HepG2 (cell line): ENCODE results near the gene KDM3B. TPM values are rescaled to one million over a fixed set of nuclear protein-coding genes. Genes with fewer than 3 reads are reported as not detected.

ENCODE experiments used
- HNF4G ChIP-seq, 2 experiments: sonication (generic) in 1 of 2; formaldehyde crosslinking in 1 of 2; IDR thresholded peaks; 2 replicates each; pipeline versions ENCODE4 v1.4.0 to v1.6.1; 2011 to 2020; ENCODE audit warnings: borderline replicate concordance in 2 of 2, low read depth in 2 of 2, mild to moderate bottlenecking in 2 of 2, low read length in 1 of 2, missing genetic modification reagents in 1 of 2, moderate library complexity in 1 of 2
- HOXA3 ChIP-seq: sonication (generic); formaldehyde crosslinking; IDR thresholded peaks from 2 replicates; pipeline ENCODE4 v1.5.0; 2020; ENCODE audit warnings: missing genetic modification reagents
- LCORL ChIP-seq, 2 experiments: fragments of 450-650 bp in 1 of 2; sonication (generic) in 1 of 2; formaldehyde crosslinking in 1 of 2; IDR thresholded peaks; 2 replicates each; pipeline versions ENCODE4 v1.5.0 to v1.6.1; 2017 to 2020; ENCODE audit warnings: antibody characterized with exemption in 1 of 2, missing genetic modification reagents in 1 of 2
- MAZ ChIP-seq, 2 experiments: sonication (generic) in 1 of 2; formaldehyde crosslinking in 1 of 2; IDR thresholded peaks; 2 replicates each; pipeline versions ENCODE4 v1.5.0 to v1.6.1; 2012 to 2020; ENCODE audit warnings: low read depth in 2 of 2, mild to moderate bottlenecking in 2 of 2, borderline replicate concordance in 1 of 2, improper control_type of control experiment in 1 of 2, low read length in 1 of 2, missing genetic modification reagents in 1 of 2, moderate library complexity in 1 of 2
- SRSF1 ChIP-seq: fragments of 200-400 bp; formaldehyde crosslinking; optimal IDR thresholded peaks from 2 replicates; pipeline ENCODE3; 2017; ENCODE audit warnings: mild to moderate bottlenecking, low read depth, low read length, moderate library complexity
- TOE1 ChIP-seq: sonication (generic); formaldehyde crosslinking; IDR thresholded peaks from 2 replicates; pipeline ENCODE4 v1.4.0; 2020; ENCODE audit warnings: mild to moderate bottlenecking, missing genetic modification reagents
- ZNF30 ChIP-seq: sonication (generic); formaldehyde crosslinking; IDR thresholded peaks from 2 replicates; pipeline ENCODE4 v1.5.0; 2020; ENCODE audit warnings: mild to moderate bottlenecking, missing genetic modification reagents
- ZNF337 ChIP-seq: sonication (generic); formaldehyde crosslinking; IDR thresholded peaks from 2 replicates; pipeline ENCODE4 v1.5.1; 2020; ENCODE audit warnings: missing genetic modification reagents, low read depth, mild to moderate bottlenecking, borderline replicate concordance
- ZNF788 ChIP-seq: sonication (generic); formaldehyde crosslinking; IDR thresholded peaks from 2 replicates; pipeline ENCODE4 v1.5.0; 2020; ENCODE audit warnings: mild to moderate bottlenecking, missing genetic modification reagents, borderline replicate concordance
- polyA plus RNA-seq, 8 experiments: library from polyadenylated mRNA; depleted of rRNA in 3 of 8; stranded (reverse) in 7 of 8; unstranded in 1 of 8; fragments of >200 nt; fragmentation: Illumina TruSeq in 4 of 8; extraction: Trizol in 4 of 8; gene quantifications; 2 replicates each; pipeline versions ENCODE4 v1.2.1 to v1.2.3, GENCODE V29; 2011 to 2016; ENCODE audit warnings: low read depth in 4 of 8, missing spikeins in 1 of 8, mixed read lengths in 1 of 8; ENCODE audit not compliant: insufficient read depth in 1 of 8
- total RNA-seq, 5 experiments: library from RNA; depleted of rRNA; stranded (reverse); fragments of >200 nt; fragmentation: Illumina TruSeq; extraction: Trizol; gene quantifications; 2 replicates each; pipeline ENCODE4 v1.2.3, GENCODE V29; 2016; ENCODE audit warnings: low read depth in 1 of 5
- TF ChIP-seq, protein P1 (sequence below): sonication (generic); formaldehyde crosslinking; IDR thresholded peaks from 2 replicates; pipeline ENCODE4 v1.5.0; 2020; ENCODE audit warnings: mild to moderate bottlenecking, missing genetic modification reagents, borderline replicate concordance
- TF ChIP-seq, protein P2 (sequence below): sonication (generic); formaldehyde crosslinking; IDR thresholded peaks from 2 replicates; pipeline ENCODE4 v1.9.0; 2022; ENCODE audit warnings: missing genetic modification reagents, mild to moderate bottlenecking, borderline replicate concordance
- TF ChIP-seq, protein P3 (sequence below): sonication (generic); formaldehyde crosslinking; IDR thresholded peaks from 2 replicates; pipeline ENCODE4 v1.5.0; 2020; ENCODE audit warnings: mild to moderate bottlenecking, missing genetic modification reagents

Gene KDM3B
- total and polyA plus RNA-seq, 2 of the 13 experiments (the other 11 are each of a cell fraction or from before 2014, with no cell fraction given): 19.7 to 34.3 TPM

- TF ChIP-seq, protein P1, sequence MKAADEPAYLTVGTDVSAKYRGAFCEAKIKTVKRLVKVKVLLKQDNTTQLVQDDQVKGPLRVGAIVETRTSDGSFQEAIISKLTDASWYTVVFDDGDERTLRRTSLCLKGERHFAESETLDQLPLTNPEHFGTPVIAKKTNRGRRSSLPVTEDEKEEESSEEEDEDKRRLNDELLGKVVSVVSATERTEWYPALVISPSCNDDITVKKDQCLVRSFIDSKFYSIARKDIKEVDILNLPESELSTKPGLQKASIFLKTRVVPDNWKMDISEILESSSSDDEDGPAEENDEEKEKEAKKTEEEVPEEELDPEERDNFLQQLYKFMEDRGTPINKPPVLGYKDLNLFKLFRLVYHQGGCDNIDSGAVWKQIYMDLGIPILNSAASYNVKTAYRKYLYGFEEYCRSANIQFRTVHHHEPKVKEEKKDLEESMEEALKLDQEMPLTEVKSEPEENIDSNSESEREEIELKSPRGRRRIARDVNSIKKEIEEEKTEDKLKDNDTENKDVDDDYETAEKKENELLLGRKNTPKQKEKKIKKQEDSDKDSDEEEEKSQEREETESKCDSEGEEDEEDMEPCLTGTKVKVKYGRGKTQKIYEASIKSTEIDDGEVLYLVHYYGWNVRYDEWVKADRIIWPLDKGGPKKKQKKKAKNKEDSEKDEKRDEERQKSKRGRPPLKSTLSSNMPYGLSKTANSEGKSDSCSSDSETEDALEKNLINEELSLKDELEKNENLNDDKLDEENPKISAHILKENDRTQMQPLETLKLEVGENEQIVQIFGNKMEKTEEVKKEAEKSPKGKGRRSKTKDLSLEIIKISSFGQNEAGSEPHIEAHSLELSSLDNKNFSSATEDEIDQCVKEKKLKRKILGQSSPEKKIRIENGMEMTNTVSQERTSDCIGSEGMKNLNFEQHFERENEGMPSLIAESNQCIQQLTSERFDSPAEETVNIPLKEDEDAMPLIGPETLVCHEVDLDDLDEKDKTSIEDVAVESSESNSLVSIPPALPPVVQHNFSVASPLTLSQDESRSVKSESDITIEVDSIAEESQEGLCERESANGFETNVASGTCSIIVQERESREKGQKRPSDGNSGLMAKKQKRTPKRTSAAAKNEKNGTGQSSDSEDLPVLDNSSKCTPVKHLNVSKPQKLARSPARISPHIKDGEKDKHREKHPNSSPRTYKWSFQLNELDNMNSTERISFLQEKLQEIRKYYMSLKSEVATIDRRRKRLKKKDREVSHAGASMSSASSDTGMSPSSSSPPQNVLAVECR (CRISPR knock-in tag): 0 out of 2 replicates have a peak, but pooled peaks have one; percentile 19
- TF ChIP-seq HNF4G (IDR thresholded peaks at IDR 0.05; ENCODE audit: borderline replicate concordance, low read depth, low read length) (peak; percentile 18; the same call in 1 of the 2 replicates), HNF4G (CRISPR knock-in tag; IDR thresholded peaks at IDR 0.05; ENCODE audit: borderline replicate concordance, low read depth) (no peak), SRSF1 (peak; percentile 15), ZNF30 (0 out of 2 replicates have a peak, but pooled peaks have one; percentile 39), MAZ (IDR thresholded peaks at IDR 0.05; ENCODE audit: borderline replicate concordance, low read depth, low read length) (no peak), MAZ (CRISPR knock-in tag; IDR thresholded peaks at IDR 0.05; ENCODE audit: low read depth) (peak; percentile 13; the same call in 1 of the 2 replicates), TOE1 (CRISPR knock-in tag) (no peak), LCORL (IDR thresholded peaks at IDR 0.05) (no peak), LCORL (CRISPR knock-in tag; IDR thresholded peaks at IDR 0.05) (peak; percentile 50; the same call in 1 of the 2 replicates), HOXA3 (CRISPR knock-in tag) (no peak), ZNF337 (no peak), ZNF788 (CRISPR knock-in tag) (0 out of 2 replicates have a peak, but pooled peaks have one; percentile 19)
- TF ChIP-seq, protein P2, sequence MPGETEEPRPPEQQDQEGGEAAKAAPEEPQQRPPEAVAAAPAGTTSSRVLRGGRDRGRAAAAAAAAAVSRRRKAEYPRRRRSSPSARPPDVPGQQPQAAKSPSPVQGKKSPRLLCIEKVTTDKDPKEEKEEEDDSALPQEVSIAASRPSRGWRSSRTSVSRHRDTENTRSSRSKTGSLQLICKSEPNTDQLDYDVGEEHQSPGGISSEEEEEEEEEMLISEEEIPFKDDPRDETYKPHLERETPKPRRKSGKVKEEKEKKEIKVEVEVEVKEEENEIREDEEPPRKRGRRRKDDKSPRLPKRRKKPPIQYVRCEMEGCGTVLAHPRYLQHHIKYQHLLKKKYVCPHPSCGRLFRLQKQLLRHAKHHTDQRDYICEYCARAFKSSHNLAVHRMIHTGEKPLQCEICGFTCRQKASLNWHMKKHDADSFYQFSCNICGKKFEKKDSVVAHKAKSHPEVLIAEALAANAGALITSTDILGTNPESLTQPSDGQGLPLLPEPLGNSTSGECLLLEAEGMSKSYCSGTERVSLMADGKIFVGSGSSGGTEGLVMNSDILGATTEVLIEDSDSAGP (CRISPR knock-in tag): peak; percentile 45; the same call in 1 of the 2 replicates
- TF ChIP-seq, protein P3, sequence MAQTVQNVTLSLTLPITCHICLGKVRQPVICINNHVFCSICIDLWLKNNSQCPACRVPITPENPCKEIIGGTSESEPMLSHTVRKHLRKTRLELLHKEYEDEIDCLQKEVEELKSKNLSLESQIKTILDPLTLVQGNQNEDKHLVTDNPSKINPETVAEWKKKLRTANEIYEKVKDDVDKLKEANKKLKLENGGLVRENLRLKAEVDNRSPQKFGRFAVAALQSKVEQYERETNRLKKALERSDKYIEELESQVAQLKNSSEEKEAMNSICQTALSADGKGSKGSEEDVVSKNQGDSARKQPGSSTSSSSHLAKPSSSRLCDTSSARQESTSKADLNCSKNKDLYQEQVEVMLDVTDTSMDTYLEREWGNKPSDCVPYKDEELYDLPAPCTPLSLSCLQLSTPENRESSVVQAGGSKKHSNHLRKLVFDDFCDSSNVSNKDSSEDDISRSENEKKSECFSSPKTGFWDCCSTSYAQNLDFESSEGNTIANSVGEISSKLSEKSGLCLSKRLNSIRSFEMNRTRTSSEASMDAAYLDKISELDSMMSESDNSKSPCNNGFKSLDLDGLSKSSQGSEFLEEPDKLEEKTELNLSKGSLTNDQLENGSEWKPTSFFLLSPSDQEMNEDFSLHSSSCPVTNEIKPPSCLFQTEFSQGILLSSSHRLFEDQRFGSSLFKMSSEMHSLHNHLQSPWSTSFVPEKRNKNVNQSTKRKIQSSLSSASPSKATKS: no peak
- TF ChIP-seq, all 625 proteins: peak for 15
Observed at GRCh38 chr5:138444774-138445546, 92.5 kb downstream of the KDM3B start (continued).
